ENCODE results near the gene CASZ1. TPM values are rescaled to one million over a fixed set of nuclear protein-coding genes. Genes with fewer than 3 reads are reported as not detected.

CASZ1 gene
- total and polyA plus RNA-seq, 9 of the 15 experiments (the other 6 are each of a cell fraction or from before 2014, with no cell fraction given): 0.01 to 4.0 (median 0.76) TPM; not detected in 1

DNA sequence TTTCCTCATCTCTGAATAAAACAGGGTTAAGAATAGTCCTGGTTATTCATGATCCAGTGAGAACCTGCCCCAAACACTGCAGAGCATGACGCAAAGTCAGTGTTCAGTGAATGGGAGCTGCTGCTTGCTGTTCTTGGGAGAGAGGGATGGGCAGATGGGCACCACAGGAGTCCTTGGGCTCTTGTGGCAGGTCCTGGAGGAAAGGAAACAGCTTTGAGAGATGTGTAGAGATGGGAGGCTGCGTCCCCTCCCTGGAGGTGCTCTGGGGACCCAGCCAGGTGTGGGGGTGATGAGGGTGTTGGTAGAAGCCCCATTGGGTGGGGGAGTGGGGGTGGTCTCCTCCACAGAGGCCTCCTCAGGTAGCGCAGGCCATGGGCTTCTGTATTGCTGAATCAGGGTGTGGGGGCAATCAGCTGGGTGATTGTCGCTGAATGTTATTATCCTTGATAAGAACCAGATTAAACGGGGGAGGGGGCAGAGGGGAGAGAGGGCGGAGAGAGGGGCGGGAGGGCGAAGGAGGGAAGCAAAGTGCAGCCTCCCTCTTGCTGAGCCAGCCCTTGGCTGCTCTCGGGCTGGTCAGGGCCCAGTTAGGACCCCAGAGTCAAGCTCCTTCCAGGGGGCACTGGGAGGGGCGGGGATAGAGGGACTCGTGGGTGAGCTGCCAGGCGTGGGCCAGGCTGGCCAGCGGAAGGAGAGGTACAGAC, 22.9 kb upstream of the CASZ1 start:
- TF ChIP-seq NEUROD1 (IDR thresholded peaks at IDR 0.05; ENCODE audit: borderline replicate concordance, low read depth, low read length, partially characterized antibody) (no peak), DPF2 (IDR thresholded peaks at IDR 0.05) (no peak), HDAC8 (tag; IDR thresholded peaks at IDR 0.05) (no peak), NONO (IDR thresholded peaks at IDR 0.05; ENCODE audit: low read depth in 2 of 2, low read length in 1 of 2) (no peak), ZNF175 (CRISPR knock-in tag; IDR thresholded peaks at IDR 0.05; ENCODE audit: low read depth) (no peak), ZNF785 (CRISPR knock-in tag; IDR thresholded peaks at IDR 0.05) (no peak), NRF1 (conservative IDR thresholded peaks at IDR 0.05 in 1 of 2, IDR thresholded peaks at IDR 0.05 in 1 of 2) (no peak), KLF16 (IDR thresholded peaks at IDR 0.05) (no peak), ZNF584 (CRISPR knock-in tag; IDR thresholded peaks at IDR 0.05; ENCODE audit: low read depth) (no peak), ZNF197 (CRISPR knock-in tag; IDR thresholded peaks at IDR 0.05; ENCODE audit: low read depth) (no peak), ZFP30 (CRISPR knock-in tag; IDR thresholded peaks at IDR 0.05; ENCODE audit: borderline replicate concordance) (no peak)
- TF ChIP-seq, protein P1, sequence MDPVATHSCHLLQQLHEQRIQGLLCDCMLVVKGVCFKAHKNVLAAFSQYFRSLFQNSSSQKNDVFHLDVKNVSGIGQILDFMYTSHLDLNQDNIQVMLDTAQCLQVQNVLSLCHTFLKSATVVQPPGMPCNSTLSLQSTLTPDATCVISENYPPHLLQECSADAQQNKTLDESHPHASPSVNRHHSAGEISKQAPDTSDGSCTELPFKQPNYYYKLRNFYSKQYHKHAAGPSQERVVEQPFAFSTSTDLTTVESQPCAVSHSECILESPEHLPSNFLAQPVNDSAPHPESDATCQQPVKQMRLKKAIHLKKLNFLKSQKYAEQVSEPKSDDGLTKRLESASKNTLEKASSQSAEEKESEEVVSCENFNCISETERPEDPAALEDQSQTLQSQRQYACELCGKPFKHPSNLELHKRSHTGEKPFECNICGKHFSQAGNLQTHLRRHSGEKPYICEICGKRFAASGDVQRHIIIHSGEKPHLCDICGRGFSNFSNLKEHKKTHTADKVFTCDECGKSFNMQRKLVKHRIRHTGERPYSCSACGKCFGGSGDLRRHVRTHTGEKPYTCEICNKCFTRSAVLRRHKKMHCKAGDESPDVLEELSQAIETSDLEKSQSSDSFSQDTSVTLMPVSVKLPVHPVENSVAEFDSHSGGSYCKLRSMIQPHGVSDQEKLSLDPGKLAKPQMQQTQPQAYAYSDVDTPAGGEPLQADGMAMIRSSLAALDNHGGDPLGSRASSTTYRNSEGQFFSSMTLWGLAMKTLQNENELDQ (CRISPR knock-in tag; IDR thresholded peaks at IDR 0.05; ENCODE audit: borderline replicate concordance): no peak
- in situ Hi-C loops (cut with MboI): no loop called here
- H3K9me3 ChIP-seq (replicated peaks; ENCODE audit: control insufficient read depth, insufficient read depth, low read depth, low read length): no peaks in the 10 kb centered on the region
- ATAC-seq (no peak), DNase-seq (ENCODE audit: extremely low read depth in 1 of 4, low spot score in 3 of 4) (no peak), FAIRE-seq (no peak)
- no peaks in the 10 kb centered on the region for H3K79me2 ChIP-seq (ENCODE audit: control insufficient read depth, insufficient read depth, low read length)
- H3K27ac ChIP-seq (ENCODE audit: extremely low read depth, low read depth, low read length): no peak overlapping the region
- intact Hi-C loops (cut with micrococcal nuclease): no loop called here
- no peaks in the 10 kb centered on the region for H3K36me3 ChIP-seq (ENCODE audit: control insufficient read depth, insufficient read depth, low read length)
- peaks cover 49 to 91% of the 10 kb centered on the region in 2 experiments; a peak in 4 of 5 replicates for H3K27me3 ChIP-seq (ENCODE audit: control insufficient read depth in 2 of 2, insufficient read depth in 2 of 2, low read length in 2 of 2)
- no peak overlapping the region for H3K4me3 ChIP-seq
- H3K9me1 ChIP-seq (ENCODE audit: control insufficient read depth, insufficient read depth, low read length): no peaks in the 10 kb centered on the region
- ChIA-PET CTCF (ENCODE audit: low intra/inter-chr PET ratio) (no interaction called here), POLR2A (interaction anchor here (0.6 to 1.2 kb wide), 4 partner anchors 9 to 21 kb away, joined by 3 to 5 read pairs (median 4); no protein-coding TSS in a partner anchor)
- H3K4me2 ChIP-seq (ENCODE audit: insufficient read depth, low read length): no peak overlapping the region
- 2% methylated on average over 8 of the region's 13 CpGs for WGBS (ENCODE audit: insufficient coverage, low coverage, missing lambda C conversion rate)
- H4K20me1 ChIP-seq (replicated peaks; ENCODE audit: control insufficient read depth, insufficient read depth, low read length): peaks cover 19% of the 10 kb centered on the region
- H3K4me1 ChIP-seq (replicated peaks in 1 of 2; ENCODE audit: control insufficient read depth in 2 of 2, insufficient read depth in 2 of 2, low read length in 2 of 2): peaks cover 0 to 10% of the 10 kb centered on the region in 2 experiments; a peak in 2 of 5 replicates
- no TSS peak for BruUV-seq (replicated peaks)
- no peak overlapping the region for H3K9ac ChIP-seq (ENCODE audit: insufficient read depth in 1 of 2, low read depth in 2 of 2, low read length in 2 of 2)
- no peak overlapping the region for H2AFZ ChIP-seq (ENCODE audit: low read depth, low read length)
